ENCODE results near the gene FRMD4A. TPM values are rescaled to one million over a fixed set of nuclear protein-coding genes. Genes with fewer than 3 reads are reported as not detected.

FRMD4A gene
- total RNA-seq, 2 experiments from 2014 or later: 3.1 to 3.7 TPM

DNA sequence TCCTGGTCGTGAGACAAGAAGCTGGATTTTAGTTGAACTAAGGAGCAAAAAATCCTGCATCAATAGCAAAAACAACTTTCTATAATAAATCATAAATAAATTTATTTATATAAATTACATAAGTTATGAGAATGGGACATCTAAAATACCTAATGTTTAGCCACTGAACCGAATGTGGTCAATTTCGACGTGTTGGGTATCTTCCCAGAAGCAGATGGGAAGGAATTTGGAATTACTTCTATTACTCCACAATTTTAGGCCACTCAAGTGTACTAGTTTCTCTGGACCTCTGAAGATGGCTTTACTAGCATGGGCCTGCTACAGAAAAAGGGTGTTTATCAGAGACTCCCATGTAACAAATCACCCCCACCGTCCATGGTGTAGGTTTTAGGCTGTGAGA, 572.0 kb downstream of the FRMD4A start:
- DNase-seq (no peak), ATAC-seq (ENCODE audit: poor library complexity) (no peak)
- Mint-ChIP-seq H3K9me3 (no peaks in the 10 kb centered on the region), H3K4me3 (no peak overlapping the region), H3K36me3 (ENCODE audit: low read depth) (no peaks in the 10 kb centered on the region), H3K27me3 (no peaks in the 10 kb centered on the region), H3K4me1 (ENCODE audit: low read depth) (peaks cover 12% of the 10 kb centered on the region), H3K27ac (no peak overlapping the region)
- TF ChIP-seq, protein P1, sequence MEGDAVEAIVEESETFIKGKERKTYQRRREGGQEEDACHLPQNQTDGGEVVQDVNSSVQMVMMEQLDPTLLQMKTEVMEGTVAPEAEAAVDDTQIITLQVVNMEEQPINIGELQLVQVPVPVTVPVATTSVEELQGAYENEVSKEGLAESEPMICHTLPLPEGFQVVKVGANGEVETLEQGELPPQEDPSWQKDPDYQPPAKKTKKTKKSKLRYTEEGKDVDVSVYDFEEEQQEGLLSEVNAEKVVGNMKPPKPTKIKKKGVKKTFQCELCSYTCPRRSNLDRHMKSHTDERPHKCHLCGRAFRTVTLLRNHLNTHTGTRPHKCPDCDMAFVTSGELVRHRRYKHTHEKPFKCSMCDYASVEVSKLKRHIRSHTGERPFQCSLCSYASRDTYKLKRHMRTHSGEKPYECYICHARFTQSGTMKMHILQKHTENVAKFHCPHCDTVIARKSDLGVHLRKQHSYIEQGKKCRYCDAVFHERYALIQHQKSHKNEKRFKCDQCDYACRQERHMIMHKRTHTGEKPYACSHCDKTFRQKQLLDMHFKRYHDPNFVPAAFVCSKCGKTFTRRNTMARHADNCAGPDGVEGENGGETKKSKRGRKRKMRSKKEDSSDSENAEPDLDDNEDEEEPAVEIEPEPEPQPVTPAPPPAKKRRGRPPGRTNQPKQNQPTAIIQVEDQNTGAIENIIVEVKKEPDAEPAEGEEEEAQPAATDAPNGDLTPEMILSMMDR (IDR thresholded peaks at IDR 0.05): no peak
- H3K9me3 ChIP-seq (ENCODE audit: control insufficient read depth in 1 of 2, insufficient read depth in 1 of 2, low read length in 2 of 2): no peaks in the 10 kb centered on the region
- intact Hi-C loops (cut with DNase I, micrococcal nuclease): no loop called here
- H3K36me3 ChIP-seq (ENCODE audit: insufficient read depth, low read length): no peaks in the 10 kb centered on the region
- no peaks in the 10 kb centered on the region for H3K27me3 ChIP-seq (ENCODE audit: control insufficient read depth in 1 of 2, insufficient read depth in 2 of 2, low read length in 2 of 2)
- POLR2A ChIA-PET: no interaction called here
- CTCF ChIA-PET: no interaction called here
- no peak overlapping the region for H3K4me3 ChIP-seq (ENCODE audit: low read length)
- H3K4me1 ChIP-seq (ENCODE audit: insufficient read depth, low read length): no peaks in the 10 kb centered on the region
- no peak overlapping the region for H3K27ac ChIP-seq (ENCODE audit: low read depth in 1 of 2, low read length in 2 of 2)

DNA sequence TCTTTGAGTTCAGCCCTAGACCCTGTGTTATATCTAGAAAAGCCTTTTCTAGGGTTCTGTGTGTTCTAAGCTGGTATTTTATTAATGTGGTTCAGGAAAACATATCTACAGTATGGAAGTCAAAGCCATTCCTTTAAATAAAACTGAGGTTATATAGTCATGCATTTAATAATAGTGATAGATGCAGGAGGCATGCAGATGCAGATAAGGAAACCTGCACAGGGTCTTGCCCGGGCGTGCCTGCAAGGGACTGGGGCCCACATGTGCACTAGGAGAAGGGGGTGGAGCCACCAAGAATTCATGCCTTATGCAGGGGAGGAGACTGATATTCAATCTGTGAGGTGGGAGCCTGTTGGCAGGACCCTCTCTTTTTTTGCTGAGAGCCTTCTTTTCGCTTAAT, 572.4 kb downstream of the FRMD4A start:
- ChIA-PET CTCF (no interaction called here), POLR2A (no interaction called here)
- no peaks in the 10 kb centered on the region for H3K4me1 ChIP-seq (ENCODE audit: insufficient read depth, low read length)
- H3K36me3 ChIP-seq (ENCODE audit: insufficient read depth, low read length): no peaks in the 10 kb centered on the region
- Mint-ChIP-seq H3K27me3 (no peaks in the 10 kb centered on the region), H3K27ac (no peak overlapping the region), H3K36me3 (ENCODE audit: low read depth) (no peaks in the 10 kb centered on the region), H3K4me3 (no peak overlapping the region), H3K9me3 (no peaks in the 10 kb centered on the region), H3K4me1 (ENCODE audit: low read depth) (peaks cover 12% of the 10 kb centered on the region)
- no peak overlapping the region for H3K27ac ChIP-seq (ENCODE audit: low read depth in 1 of 2, low read length in 2 of 2)
- H3K4me3 ChIP-seq (ENCODE audit: low read length): no peak overlapping the region
- ATAC-seq (ENCODE audit: poor library complexity) (no peak), DNase-seq (no peak)
- H3K9me3 ChIP-seq (ENCODE audit: control insufficient read depth in 1 of 2, insufficient read depth in 1 of 2, low read length in 2 of 2): no peaks in the 10 kb centered on the region
- intact Hi-C loops (cut with DNase I, micrococcal nuclease): no loop called here
- TF ChIP-seq, protein P1 (IDR thresholded peaks at IDR 0.05): no peak
- no peaks in the 10 kb centered on the region for H3K27me3 ChIP-seq (ENCODE audit: control insufficient read depth in 1 of 2, insufficient read depth in 2 of 2, low read length in 2 of 2)

GRCh38 chr10:13754277-13754676, 576.4 kb downstream of the FRMD4A start:
- intact Hi-C loops (cut with DNase I, micrococcal nuclease): no loop called here
- Mint-ChIP-seq H3K4me3 (no peak overlapping the region), H3K27me3 (no peaks in the 10 kb centered on the region), H3K4me1 (ENCODE audit: low read depth) (peaks cover 12% of the 10 kb centered on the region), H3K27ac (no peak overlapping the region), H3K9me3 (no peaks in the 10 kb centered on the region), H3K36me3 (ENCODE audit: low read depth) (no peaks in the 10 kb centered on the region)
- no peak for DNase-seq
- TF ChIP-seq, protein P1 (IDR thresholded peaks at IDR 0.05): no peak
- Histone ChIP-seq H3K9me3 (ENCODE audit: control insufficient read depth in 1 of 2, insufficient read depth in 1 of 2, low read length in 2 of 2) (no peaks in the 10 kb centered on the region), H3K4me3 (ENCODE audit: low read length) (no peak overlapping the region), H3K4me1 (ENCODE audit: insufficient read depth, low read length) (no peaks in the 10 kb centered on the region), H3K36me3 (ENCODE audit: insufficient read depth, low read length) (no peaks in the 10 kb centered on the region), H3K27ac (ENCODE audit: low read depth in 1 of 2, low read length in 2 of 2) (no peak overlapping the region), H3K27me3 (ENCODE audit: control insufficient read depth in 1 of 2, insufficient read depth in 2 of 2, low read length in 2 of 2) (no peaks in the 10 kb centered on the region)
- ChIA-PET POLR2A (interaction anchor here (0.7 kb wide), 1 partner anchor 32 kb away, joined by 5 read pairs; no protein-coding TSS in a partner anchor), CTCF (interaction anchor here (0.8 kb wide), 1 partner anchor 244 kb away, joined by 3 read pairs; no protein-coding TSS in a partner anchor)
- no peak for ATAC-seq (ENCODE audit: poor library complexity)
